DMS79 treated with DMSO at 0.1 percent for 48 hours (cell line): ENCODE results near the gene MAGI2.
"Not testable (repeated sequence)": the region's sequence is repeated elsewhere in the genome, so short reads cannot be mapped to it uniquely, and the experiment has no call there.

Experiments used
- DNase-seq: peaks from one replicate; lab custom pipeline; 2025; lab: John Stamatoyannopoulos, UW

Gene MAGI2

GRCh38 chr7:79051915-79052314, 401.6 kb downstream of the MAGI2 start:
- no peak for DNase-seq

GRCh38 chr7:79050603-79051002, 402.9 kb downstream of the MAGI2 start:
- DNase-seq = no peak

GRCh38 chr7:79046061-79046460, 407.4 kb downstream of the MAGI2 start:
- DNase-seq = no peak

- no peak for DNase-seq
Measured at GRCh38 chr7:79037001-79037400, 416.5 kb downstream of the MAGI2 start.

GRCh38 chr7:79036356-79036755, 417.1 kb downstream of the MAGI2 start:
- no peak for DNase-seq

GRCh38 chr7:79035858-79036257, 417.6 kb downstream of the MAGI2 start:
- DNase-seq = no peak

GRCh38 chr7:79034730-79035129, 418.7 kb downstream of the MAGI2 start:
- DNase-seq = no peak

- DNase-seq = not testable (repeated sequence)
Measured at GRCh38 chr7:79019711-79020110, 433.8 kb downstream of the MAGI2 start.

- DNase-seq = no peak
Measured at GRCh38 chr7:79011921-79012320, 441.5 kb downstream of the MAGI2 start.

GRCh38 chr7:79009647-79010046, 443.8 kb downstream of the MAGI2 start:
- DNase-seq = no peak

GRCh38 chr7:79008786-79009185, 444.7 kb downstream of the MAGI2 start:
- no peak for DNase-seq

GRCh38 chr7:78996013-78996412, 457.5 kb downstream of the MAGI2 start:
- no peak for DNase-seq

- DNase-seq = no peak
Measured at GRCh38 chr7:78993341-78993740, 460.1 kb downstream of the MAGI2 start.

GRCh38 chr7:78985509-78985908, 468.0 kb downstream of the MAGI2 start:
- no peak for DNase-seq

GRCh38 chr7:78983483-78983882, 470.0 kb downstream of the MAGI2 start:
- no peak for DNase-seq

- no peak for DNase-seq
Measured at GRCh38 chr7:78970440-78970916, 483.0 kb downstream of the MAGI2 start.

- no peak for DNase-seq
Measured at GRCh38 chr7:78968951-78969350, 484.5 kb downstream of the MAGI2 start.

- DNase-seq = not testable (repeated sequence)
Measured at GRCh38 chr7:78967561-78967960, 485.9 kb downstream of the MAGI2 start.

- no peak for DNase-seq
Measured at GRCh38 chr7:78967046-78967445, 486.4 kb downstream of the MAGI2 start.

- DNase-seq = no peak
Measured at GRCh38 chr7:78959477-78959876, 494.0 kb downstream of the MAGI2 start.

- DNase-seq = no peak
Measured at GRCh38 chr7:78955329-78955728, 498.1 kb downstream of the MAGI2 start.

GRCh38 chr7:78953726-78954363, 499.6 kb downstream of the MAGI2 start:
- no peak for DNase-seq

- DNase-seq = no peak
Measured at GRCh38 chr7:78953090-78953489, 500.4 kb downstream of the MAGI2 start.

- no peak for DNase-seq
Measured at GRCh38 chr7:78939669-78940068, 513.8 kb downstream of the MAGI2 start.
